IPS-18c (cell line): ENCODE results near the gene PFKFB1.

Experiments used
- H3K4me3 ChIP-seq: 2 replicates; pipeline ENCODE4 v1.7.0; 2013; ENCODE audit warnings: low read depth, mild to moderate bottlenecking, low read length, moderate library complexity; ENCODE audit not compliant: insufficient read depth
- H3K9me3 ChIP-seq: one replicate; pipeline ENCODE4 v1.6.1; 2013; ENCODE audit warnings: mild to moderate bottlenecking, low read length, moderate library complexity; ENCODE audit not compliant: control insufficient read depth, insufficient read depth

PFKFB1 gene

GRCh38 chrX:54934890-54935289 lies 59.1 kb downstream of the PFKFB1 start:
- Histone ChIP-seq H3K9me3 (peaks cover 13% of the 10 kb centered on the region), H3K4me3 (no peak overlapping the region)

- Histone ChIP-seq H3K4me3 (no peak overlapping the region), H3K9me3 (peaks cover 15% of the 10 kb centered on the region)
Observed at GRCh38 chrX:54934058-54934457, 59.9 kb downstream of the PFKFB1 start.

GRCh38 chrX:54933150-54933826 lies 60.7 kb downstream of the PFKFB1 start:
- no peak overlapping the region for H3K4me3 ChIP-seq
- peaks cover 15% of the 10 kb centered on the region for H3K9me3 ChIP-seq

GRCh38 chrX:54931107-54931506 lies 62.9 kb downstream of the PFKFB1 start:
- Histone ChIP-seq H3K4me3 (no peak overlapping the region), H3K9me3 (peaks cover 18% of the 10 kb centered on the region)

DNA sequence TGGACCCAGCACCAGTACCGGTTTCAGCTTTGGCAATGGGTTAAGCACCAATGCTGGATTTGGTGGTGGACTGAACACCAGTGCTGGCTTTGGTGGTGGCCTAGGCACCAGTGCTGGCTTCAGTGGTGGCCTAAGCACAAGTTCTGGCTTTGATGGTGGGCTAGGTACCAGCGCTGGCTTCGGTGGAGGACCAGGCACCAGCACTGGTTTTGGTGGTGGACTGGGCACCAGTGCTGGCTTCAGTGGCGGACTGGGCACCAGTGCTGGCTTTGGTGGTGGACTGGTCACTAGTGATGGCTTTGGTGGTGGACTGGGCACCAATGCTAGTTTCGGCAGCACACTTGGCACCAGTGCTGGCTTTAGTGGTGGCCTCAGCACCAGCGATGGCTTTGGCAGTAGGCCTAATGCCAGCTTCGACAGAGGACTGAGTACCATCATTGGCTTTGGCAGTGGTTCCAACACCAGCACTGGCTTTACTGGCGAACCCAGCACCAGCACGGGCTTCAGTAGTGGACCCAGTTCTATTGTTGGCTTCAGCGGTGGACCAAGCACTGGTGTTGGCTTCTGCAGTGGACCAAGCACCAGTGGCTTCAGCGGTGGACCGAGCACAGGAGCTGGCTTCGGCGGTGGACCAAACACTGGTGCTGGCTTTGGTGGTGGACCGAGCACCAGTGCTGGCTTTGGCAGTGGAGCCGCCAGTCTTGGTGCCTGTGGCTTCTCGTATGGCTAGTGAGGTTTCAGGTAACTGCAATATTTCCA lies 63.5 kb downstream of the PFKFB1 start:
- peaks cover 20% of the 10 kb centered on the region for H3K9me3 ChIP-seq
- H3K4me3 ChIP-seq = no peak overlapping the region; the same call in 1 of the 2 replicates

DNA sequence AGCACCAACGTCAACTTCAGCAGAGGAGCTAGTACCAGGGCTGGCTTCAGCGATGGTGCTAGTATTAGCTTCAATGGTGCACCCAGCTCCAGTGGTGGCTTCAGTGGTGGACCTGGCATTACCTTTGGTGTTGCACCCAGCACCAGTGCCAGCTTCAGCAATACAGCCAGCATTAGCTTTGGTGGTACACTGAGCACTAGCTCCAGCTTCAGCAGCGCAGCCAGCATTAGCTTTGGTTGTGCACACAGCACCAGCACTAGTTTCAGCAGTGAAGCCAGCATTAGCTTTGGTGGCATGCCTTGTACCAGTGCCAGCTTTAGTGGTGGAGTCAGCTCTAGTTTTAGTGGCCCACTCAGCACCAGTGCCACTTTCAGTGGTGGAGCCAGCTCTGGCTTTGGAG lies 65.1 kb downstream of the PFKFB1 start:
- Histone ChIP-seq H3K4me3 (no peak overlapping the region), H3K9me3 (peaks cover 18% of the 10 kb centered on the region)

GRCh38 chrX:54926978-54927377 lies 67.0 kb downstream of the PFKFB1 start:
- Histone ChIP-seq H3K9me3 (peaks cover 13% of the 10 kb centered on the region), H3K4me3 (no peak overlapping the region)

GRCh38 chrX:54923376-54923775 lies 70.6 kb downstream of the PFKFB1 start:
- no peak overlapping the region for H3K4me3 ChIP-seq
- H3K9me3 ChIP-seq = peaks cover 5% of the 10 kb centered on the region

GRCh38 chrX:54922547-54922946 lies 71.4 kb downstream of the PFKFB1 start:
- H3K9me3 ChIP-seq = peaks cover 5% of the 10 kb centered on the region
- H3K4me3 ChIP-seq = 0 out of 2 replicates have a peak overlapping the region, but pooled peaks have one; percentile 73

GRCh38 chrX:54921427-54922021 lies 72.5 kb downstream of the PFKFB1 start:
- H3K9me3 ChIP-seq = peaks cover 2% of the 10 kb centered on the region

DNA sequence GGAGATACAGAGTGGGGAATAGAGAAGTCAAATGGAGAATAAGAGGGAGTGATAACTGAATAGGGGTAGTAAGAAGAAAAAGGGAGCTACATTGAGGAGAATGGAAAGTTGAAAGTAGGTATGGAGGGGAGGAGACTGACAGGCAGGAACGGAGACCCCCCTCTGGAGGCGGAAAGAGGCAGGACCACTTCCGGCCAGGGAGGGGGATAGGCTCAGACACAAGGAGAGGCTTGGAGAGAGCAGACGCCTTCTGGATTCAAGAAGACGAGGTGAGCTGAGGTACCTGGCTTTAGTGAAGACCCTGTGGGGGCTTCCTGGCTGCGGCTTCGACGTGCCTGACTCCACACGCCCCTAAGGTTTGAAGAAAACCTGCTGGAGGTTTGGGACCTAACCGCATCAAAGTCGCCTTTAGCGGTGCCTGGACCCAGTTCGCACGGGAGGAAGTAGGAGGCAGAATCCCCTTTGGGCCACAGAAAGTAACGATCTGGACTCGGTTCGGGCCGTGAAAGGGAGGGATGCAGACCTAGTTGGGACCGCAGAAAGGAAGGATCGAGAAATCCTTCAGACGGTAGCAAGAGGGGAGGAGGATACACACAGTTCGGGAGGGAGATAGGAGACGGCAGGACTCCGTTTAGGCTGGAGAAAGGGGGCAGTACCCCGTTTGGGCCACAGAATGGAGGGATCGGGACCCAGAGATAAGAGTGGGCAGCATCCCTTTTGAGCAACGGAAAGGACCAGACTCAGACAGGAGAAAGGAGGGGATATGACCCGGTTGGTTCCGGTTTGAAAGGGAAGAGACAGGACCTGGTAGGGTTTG lies 73.2 kb downstream of the PFKFB1 start, which contains the start of gene TRO:
Gene TRO, plus strand, starts transcription at position 215 of the 817 bp plus-strand sequence. CDS start 1,423 bp downstream, outside the sequence.
- peak within 1 kb of the TSS; percentile 73 for H3K4me3 ChIP-seq
- H3K9me3 ChIP-seq = peaks cover 2% of the 10 kb centered on the region

More at GRCh38 chrX:54921427-54922021, 72.5 kb downstream of the PFKFB1 start:
- H3K4me3 ChIP-seq = peak overlapping the region; percentile 73

- Histone ChIP-seq H3K9me3 (peaks cover 2% of the 10 kb centered on the region), H3K4me3 (no peak overlapping the region)
Observed at GRCh38 chrX:54909941-54910340, 84.0 kb downstream of the PFKFB1 start.

- H3K9me3 ChIP-seq = peaks cover 5% of the 10 kb centered on the region
- H3K4me3 ChIP-seq = no peak overlapping the region
Observed at GRCh38 chrX:54894159-54894558, 99.8 kb downstream of the PFKFB1 start.

- Histone ChIP-seq H3K4me3 (no peak overlapping the region), H3K9me3 (peaks cover 3% of the 10 kb centered on the region)
Observed at GRCh38 chrX:54891573-54891972, 102.4 kb downstream of the PFKFB1 start.

GRCh38 chrX:54885740-54886139 lies 108.2 kb downstream of the PFKFB1 start:
- no peak overlapping the region for H3K4me3 ChIP-seq
- peaks cover 5% of the 10 kb centered on the region for H3K9me3 ChIP-seq
